Skeletal muscle cell (primary cell): ENCODE results near the gene ABCA1.
A peak's percentile ranks its signal among the peaks of the same experiment; 100 is the strongest.

ENCODE experiments used
- DNase-seq: peaks from one replicate; pipeline ENCODE4 v3.0.0-alpha.2; 2010; ENCODE audit warnings: low read depth
- H3K4me3 ChIP-seq: 2 replicates; pipeline ENCODE4 v1.5.1; 2011; ENCODE audit warnings: low read depth, mild to moderate bottlenecking, control low read depth, low read length, moderate library complexity

The ABCA1 gene

DNA sequence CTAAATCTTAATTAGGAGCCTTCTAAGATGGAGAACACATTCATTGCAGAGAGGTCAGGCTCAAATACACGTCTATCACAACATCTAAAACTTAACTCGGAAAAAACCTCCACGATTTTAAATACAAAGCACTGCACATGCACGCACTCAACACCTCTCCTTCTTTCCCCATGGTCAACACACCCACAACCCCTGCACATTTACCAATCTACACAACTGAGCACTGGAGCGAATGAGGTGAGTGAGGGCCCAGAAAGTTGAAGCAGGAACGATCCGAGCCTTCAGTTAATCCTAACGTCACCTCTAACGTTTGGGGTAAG lies 180.8 kb downstream of the ABCA1 start:
- H3K4me3 ChIP-seq = peak overlapping the region; percentile 85
- no peak for DNase-seq

DNA sequence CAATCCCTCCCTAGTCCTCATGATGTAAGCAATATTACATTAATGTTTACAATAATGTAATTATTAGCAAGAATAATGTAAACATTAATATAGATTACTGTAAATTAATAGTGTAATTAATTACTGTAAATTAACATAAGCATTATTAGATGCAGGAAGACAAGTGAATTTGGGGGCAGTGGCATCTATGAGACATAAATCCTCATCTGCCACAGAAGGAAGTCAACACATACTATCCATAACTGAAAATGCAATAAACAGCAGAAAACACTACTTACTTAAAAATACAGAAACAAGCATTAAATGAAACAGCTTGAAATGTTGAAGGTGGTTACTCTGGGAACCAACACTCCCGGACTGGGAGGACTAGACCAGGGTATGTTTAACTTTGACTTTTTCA lies 181.2 kb downstream of the ABCA1 start:
- DNase-seq = no peak
- H3K4me3 ChIP-seq = peak overlapping the region; percentile 85

GRCh38 chr9:104746285-104746684 lies 181.7 kb downstream of the ABCA1 start:
- H3K4me3 ChIP-seq = no peak overlapping the region
- no peak for DNase-seq

DNA sequence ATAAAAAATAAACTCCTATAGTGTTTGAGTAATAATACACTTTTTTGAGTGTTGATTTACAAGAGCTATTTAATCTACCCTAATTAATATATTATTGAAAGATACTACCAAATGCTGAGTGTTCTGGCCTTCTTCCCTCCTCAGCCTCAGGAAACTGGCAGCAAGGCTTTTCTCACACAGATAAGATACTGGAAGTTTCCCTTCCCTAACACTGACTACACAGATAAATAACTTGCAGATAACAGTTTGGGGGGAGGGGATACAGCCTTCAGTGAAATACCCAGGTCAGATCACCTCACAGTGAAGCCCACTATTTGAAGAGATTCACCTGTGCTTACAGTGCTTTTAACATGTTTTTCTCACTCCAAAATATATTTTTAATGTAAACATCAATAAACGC lies 182.1 kb downstream of the ABCA1 start:
- no peak for DNase-seq
- no peak overlapping the region for H3K4me3 ChIP-seq

GRCh38 chr9:104743376-104743985 lies 184.5 kb downstream of the ABCA1 start:
- no peak overlapping the region for H3K4me3 ChIP-seq
- no peak for DNase-seq

DNA sequence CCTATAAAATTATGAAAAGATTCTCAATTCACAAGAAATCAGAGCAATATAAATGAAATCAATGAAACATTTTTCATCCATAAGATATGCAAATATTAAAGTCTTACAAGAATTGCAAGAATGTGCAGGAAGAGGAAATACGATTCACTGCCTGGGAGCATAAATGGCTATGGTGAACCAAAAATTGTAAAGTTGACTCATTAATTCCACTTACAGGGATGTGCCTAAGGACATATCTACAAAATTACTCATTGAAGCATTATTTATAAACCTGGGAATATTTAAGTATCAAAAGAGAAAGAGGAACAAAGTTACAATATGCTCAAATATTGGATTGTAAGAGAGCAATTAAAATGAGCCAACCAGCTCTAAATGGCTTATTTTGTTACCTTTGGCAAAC lies 187.3 kb downstream of the ABCA1 start:
- no peak overlapping the region for H3K4me3 ChIP-seq
- no peak for DNase-seq

- H3K4me3 ChIP-seq = no peak overlapping the region
- DNase-seq = no peak
These were observed 189.5 kb downstream of the ABCA1 start for GRCh38 chr9:104738452-104738851.
